ENCODE results near the gene PPP1R13B.

DNA sequence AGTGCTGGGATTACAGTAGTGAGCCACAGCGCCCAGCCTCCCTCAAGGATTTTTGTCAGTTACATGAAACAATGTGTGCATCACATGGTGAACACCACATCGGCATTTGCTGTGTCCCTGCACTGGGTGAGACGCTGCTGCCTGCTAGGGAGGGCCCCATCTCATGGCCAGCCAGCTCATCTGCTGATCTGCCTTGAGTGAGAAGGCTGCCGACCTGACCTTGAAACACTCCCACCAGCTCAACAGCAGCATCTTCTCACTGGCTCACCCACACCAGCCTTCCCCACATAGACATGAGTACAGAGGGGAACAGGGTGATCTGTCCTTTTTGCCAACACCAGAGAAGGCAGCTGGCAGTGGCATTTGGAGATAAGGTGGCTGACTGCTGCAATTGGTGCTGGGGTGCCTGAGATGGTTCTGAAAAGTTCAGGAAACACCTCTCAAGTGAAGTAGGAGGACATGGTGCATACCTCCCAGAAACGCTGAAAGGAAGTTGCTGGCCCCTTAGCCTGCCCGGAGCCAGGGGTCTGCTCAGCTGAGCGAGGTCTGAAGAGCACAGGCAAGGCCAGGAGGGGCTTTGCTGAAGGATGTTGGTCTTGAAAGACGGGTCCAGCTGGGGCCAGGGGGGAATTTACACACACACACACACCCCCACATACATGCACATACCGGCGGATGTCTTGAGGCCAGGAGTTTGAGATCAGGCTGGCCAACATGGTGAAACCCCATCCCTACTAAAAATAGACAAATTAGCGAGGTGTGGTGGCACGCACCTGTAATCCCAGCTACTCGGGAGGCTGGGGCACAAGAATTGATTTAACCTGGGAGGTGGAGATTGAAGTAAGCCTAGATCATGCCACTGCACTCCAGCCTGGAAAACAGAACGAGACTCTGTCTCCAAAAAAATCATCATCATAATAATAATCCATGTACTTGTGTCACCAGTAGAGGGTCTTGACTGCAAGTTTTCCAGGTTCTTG is 14.3 kb upstream of the PPP1R13B start:
- TF ChIP-seq POLR2A (IDR thresholded peaks at IDR 0.05; ENCODE audit: extremely low read depth, insufficient read length): no peak
- TF ChIP-seq, protein P1, sequence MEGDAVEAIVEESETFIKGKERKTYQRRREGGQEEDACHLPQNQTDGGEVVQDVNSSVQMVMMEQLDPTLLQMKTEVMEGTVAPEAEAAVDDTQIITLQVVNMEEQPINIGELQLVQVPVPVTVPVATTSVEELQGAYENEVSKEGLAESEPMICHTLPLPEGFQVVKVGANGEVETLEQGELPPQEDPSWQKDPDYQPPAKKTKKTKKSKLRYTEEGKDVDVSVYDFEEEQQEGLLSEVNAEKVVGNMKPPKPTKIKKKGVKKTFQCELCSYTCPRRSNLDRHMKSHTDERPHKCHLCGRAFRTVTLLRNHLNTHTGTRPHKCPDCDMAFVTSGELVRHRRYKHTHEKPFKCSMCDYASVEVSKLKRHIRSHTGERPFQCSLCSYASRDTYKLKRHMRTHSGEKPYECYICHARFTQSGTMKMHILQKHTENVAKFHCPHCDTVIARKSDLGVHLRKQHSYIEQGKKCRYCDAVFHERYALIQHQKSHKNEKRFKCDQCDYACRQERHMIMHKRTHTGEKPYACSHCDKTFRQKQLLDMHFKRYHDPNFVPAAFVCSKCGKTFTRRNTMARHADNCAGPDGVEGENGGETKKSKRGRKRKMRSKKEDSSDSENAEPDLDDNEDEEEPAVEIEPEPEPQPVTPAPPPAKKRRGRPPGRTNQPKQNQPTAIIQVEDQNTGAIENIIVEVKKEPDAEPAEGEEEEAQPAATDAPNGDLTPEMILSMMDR (IDR thresholded peaks at IDR 0.05; ENCODE audit: low read depth, low read length): no peak
- TF ChIP-seq, protein P2, sequence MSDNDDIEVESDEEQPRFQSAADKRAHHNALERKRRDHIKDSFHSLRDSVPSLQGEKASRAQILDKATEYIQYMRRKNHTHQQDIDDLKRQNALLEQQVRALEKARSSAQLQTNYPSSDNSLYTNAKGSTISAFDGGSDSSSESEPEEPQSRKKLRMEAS (IDR thresholded peaks at IDR 0.05; ENCODE audit: low read depth, low read length): no peak

All from NB4 (cell line).